ENCODE measurements around the gene PPP1R10.

GRCh38 chr6:30616811-30617564, at the start of gene PPP1R10:
- TF ChIP-seq GATA3 (IDR thresholded peaks at IDR 0.05; ENCODE audit: low read depth, low read length) (no peak), GATA2 (IDR thresholded peaks at IDR 0.05; ENCODE audit: low read depth, low read length) (peak; percentile 67)

Measured in SH-SY5Y (cell line).